Left ventricle myocardium inferior (tissue), 1 donor: ENCODE measurements around the gene CELF6. TPM values are rescaled to one million over a fixed set of nuclear protein-coding genes. Genes with fewer than 3 reads are reported as not detected.

Experiments used
- DNase-seq: peaks from one replicate; pipeline ENCODE4 v3.0.0-alpha.2; 2020
- H3K27ac ChIP-seq: fragments of 200-600 bp; replicated peaks from 2 replicates; pipeline ENCODE4 v1.8.0; 2021
- H3K27me3 ChIP-seq: fragments of 200-600 bp; 2 replicates; pipeline ENCODE4 v1.8.0; 2021; ENCODE audit warnings: low read depth
- H3K36me3 ChIP-seq: fragments of 200-600 bp; 2 replicates; pipeline ENCODE4 v1.8.0; 2021
- H3K4me1 ChIP-seq: fragments of 200-600 bp; 2 replicates; pipeline ENCODE4 v1.8.0; 2021
- H3K4me3 ChIP-seq: fragments of 200-600 bp; 2 replicates; pipeline ENCODE4 v1.8.0; 2021; ENCODE audit warnings: mild to moderate bottlenecking, moderate library complexity
- H3K9me3 ChIP-seq: fragments of 200-600 bp; replicated peaks from 2 replicates; pipeline ENCODE4 v1.8.0; 2021
- CTCF ChIP-seq: fragments of 200-600 bp; IDR thresholded peaks from 2 replicates; pipeline ENCODE4 v1.8.0; 2021; ENCODE audit warnings: antibody characterized with exemption, mild to moderate bottlenecking, borderline replicate concordance
- intact Hi-C: fragments of 100-400 bp; cut with micrococcal nuclease; formaldehyde crosslinking; loops from one replicate; pipeline ENCODE4 v1.11.0; 2022
- total RNA-seq: library from RNA; stranded (reverse); fragmentation: NEBNext Ultra II Directional; extraction: Animal tissue kit (Norgen Biotek cat#: 25700); gene quantifications from one replicate; pipeline ENCODE4 v1.2.1, GENCODE V29; 2021
- donor health status: DM: no; HTN: yes; CAD: no; lungs with severe emphysema.

CELF6 gene
- total RNA-seq, 1 donor from 2014 or later = 1.5 TPM

- intact Hi-C loops = no loop called here
- no peak for DNase-seq
Measured at GRCh38 chr15:72338617-72339321, 18.8 kb upstream of the CELF6 start.

GRCh38 chr15:72338148-72338547 lies 18.2 kb upstream of the CELF6 start:
- H3K4me3 ChIP-seq = no peak overlapping the region
- peaks cover 9% of the 10 kb centered on the region for H3K9me3 ChIP-seq
- no peak for DNase-seq
- no peak overlapping the region for H3K27ac ChIP-seq
- intact Hi-C loops = no loop called here
- no peaks in the 10 kb centered on the region for H3K4me1 ChIP-seq
- TF ChIP-seq CTCF = no peak
- peaks cover 39% of the 10 kb centered on the region for H3K36me3 ChIP-seq
- no peaks in the 10 kb centered on the region for H3K27me3 ChIP-seq

More at GRCh38 chr15:72338617-72339321, 18.8 kb upstream of the CELF6 start:
- no peak overlapping the region for H3K4me3 ChIP-seq
- no peak for TF ChIP-seq CTCF
- peaks cover 45% of the 10 kb centered on the region for H3K36me3 ChIP-seq
- no peaks in the 10 kb centered on the region for H3K27me3 ChIP-seq
- peak overlapping the region; percentile 42 for H3K27ac ChIP-seq
- no peaks in the 10 kb centered on the region for H3K4me1 ChIP-seq
- peaks cover 9% of the 10 kb centered on the region for H3K9me3 ChIP-seq

- TF ChIP-seq CTCF = no peak
- H3K4me3 ChIP-seq = no peak overlapping the region
- DNase-seq = no peak
- intact Hi-C loops = no loop called here
- H3K27me3 ChIP-seq = no peaks in the 10 kb centered on the region
- H3K9me3 ChIP-seq = peaks cover 9% of the 10 kb centered on the region
- H3K4me1 ChIP-seq = no peaks in the 10 kb centered on the region
- H3K27ac ChIP-seq = no peak overlapping the region
- H3K36me3 ChIP-seq = peaks cover 42% of the 10 kb centered on the region
Measured at GRCh38 chr15:72334842-72335241, 14.9 kb upstream of the CELF6 start.

GRCh38 chr15:72331021-72331420 lies 11.1 kb upstream of the CELF6 start:
- no peak overlapping the region for H3K27ac ChIP-seq
- no peak overlapping the region for H3K4me3 ChIP-seq
- peaks cover 41% of the 10 kb centered on the region for H3K36me3 ChIP-seq
- TF ChIP-seq CTCF = no peak
- no peaks in the 10 kb centered on the region for H3K4me1 ChIP-seq
- no peaks in the 10 kb centered on the region for H3K27me3 ChIP-seq
- no peak for DNase-seq
- intact Hi-C loops = no loop called here
- H3K9me3 ChIP-seq = peaks cover 9% of the 10 kb centered on the region

DNA sequence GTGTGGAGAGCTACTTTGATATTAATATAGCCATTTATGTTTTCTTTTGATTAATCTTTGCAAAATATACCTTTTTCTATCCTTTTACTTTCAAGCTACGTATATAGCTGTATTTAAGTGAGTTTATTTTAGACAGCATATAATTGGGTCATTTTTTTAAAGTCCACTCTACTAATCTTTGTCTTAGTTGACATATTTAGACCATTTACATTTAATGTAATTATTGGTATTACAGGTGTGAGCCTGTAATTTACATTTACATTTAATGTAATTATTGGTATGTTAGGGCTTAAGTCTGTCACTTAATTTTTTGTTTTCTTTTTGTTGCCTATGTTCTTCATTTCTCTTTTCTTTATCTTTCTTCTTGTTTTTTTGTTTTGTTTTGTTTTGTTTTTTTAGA lies 3.8 kb upstream of the CELF6 start:
- no peaks in the 10 kb centered on the region for H3K27me3 ChIP-seq
- peaks cover 13% of the 10 kb centered on the region for H3K9me3 ChIP-seq
- intact Hi-C loops = no loop called here
- peaks cover 15% of the 10 kb centered on the region for H3K4me1 ChIP-seq
- no peak overlapping the region for H3K27ac ChIP-seq
- TF ChIP-seq CTCF = no peak
- H3K36me3 ChIP-seq = peaks cover 22% of the 10 kb centered on the region
- no peak overlapping the region for H3K4me3 ChIP-seq
- no peak for DNase-seq
